HPDE6-E6E7 (cell line): ENCODE results near the gene CDH18.
A peak's percentile ranks its signal among the peaks of the same experiment; 100 is the strongest.

Experiments used
- DNase-seq: peaks from one replicate; pipeline ENCODE4 v3.0.0; 2011; ENCODE audit warnings: missing footprints; ENCODE audit errors: extremely low spot score

Gene CDH18

GRCh38 chr5:19733612-19734495 lies 254.1 kb downstream of the CDH18 start:
- DNase-seq = no peak

DNA sequence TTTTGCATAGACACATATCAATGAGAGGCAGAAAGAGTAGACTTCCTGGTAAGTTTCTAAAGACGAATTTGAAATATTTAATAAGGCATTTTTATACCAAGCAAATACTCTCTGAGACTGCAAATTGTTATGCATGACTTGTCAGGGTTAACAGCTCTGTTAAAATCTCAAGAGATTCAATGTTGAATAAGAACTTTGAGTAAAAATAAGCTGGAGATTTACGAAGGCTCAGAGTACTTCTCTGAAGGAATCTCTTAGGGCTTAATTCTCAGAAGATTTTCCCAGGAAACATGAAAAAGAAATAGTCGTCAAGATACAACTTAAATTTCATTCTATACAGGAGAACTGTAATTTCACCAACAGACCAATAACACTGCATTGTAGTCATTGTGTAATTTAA lies 259.4 kb downstream of the CDH18 start:
- no peak for DNase-seq

- DNase-seq = no peak
Measured at GRCh38 chr5:19719109-19719508, 268.9 kb downstream of the CDH18 start.

GRCh38 chr5:19713740-19714139 lies 274.3 kb downstream of the CDH18 start:
- DNase-seq = peak; percentile 9

DNA sequence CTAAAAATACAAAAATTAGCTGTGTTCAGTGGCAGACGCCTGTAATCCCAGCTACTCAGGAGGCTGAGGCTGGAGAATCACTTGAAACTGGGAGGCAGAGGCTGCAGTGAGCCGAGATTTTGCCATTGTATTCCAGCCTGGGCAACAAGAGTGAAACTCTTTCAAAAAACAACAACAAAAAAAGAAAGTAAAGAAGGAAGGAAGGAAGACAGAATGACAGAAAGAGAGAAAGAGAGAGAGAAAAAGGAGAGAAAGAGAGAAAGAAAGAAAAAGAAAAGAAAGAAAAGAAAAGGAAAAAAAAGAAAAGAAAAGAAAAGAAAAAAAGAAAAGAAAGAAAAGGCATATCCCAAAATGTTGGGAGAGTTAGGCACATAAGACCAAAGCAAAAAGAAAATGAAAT lies 278.6 kb downstream of the CDH18 start:
- DNase-seq = no peak

DNA sequence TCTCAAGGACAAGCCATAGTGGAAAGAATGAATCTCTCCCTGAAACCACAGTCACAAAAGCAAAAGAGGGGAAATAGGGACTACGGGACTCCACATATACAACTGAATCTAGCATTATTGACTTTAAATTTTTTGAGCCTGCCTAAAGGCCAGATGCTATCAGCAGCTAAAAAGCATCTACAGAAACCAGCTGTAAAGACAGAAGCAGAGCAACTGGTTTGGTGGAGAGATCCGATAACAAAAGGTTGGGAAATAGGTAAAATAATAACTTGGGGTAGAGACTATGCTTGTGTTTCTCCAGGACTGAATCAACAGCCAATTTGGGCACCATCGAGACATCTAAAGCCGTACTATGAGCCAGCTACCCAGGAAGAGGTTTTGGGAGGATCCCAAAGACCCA lies 281.2 kb downstream of the CDH18 start:
- DNase-seq = no peak

DNA sequence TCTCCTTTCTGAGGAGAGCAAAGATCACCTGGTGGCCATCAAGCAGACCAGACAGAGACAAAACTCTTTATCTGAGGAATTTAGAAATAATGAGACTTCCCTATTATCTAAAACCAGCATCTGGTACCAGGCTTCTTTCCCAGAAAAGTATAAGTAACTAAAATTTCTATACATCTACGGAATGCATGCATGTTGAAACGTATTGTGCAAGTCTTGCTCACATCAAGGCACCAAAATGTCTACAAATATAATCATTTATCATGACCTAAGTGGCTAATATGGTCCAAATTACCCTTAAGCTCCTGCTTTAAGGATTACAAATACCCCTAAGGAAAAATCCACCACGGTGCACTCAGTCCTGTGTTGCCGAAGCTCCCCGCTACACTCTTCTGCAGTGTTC lies 286.3 kb downstream of the CDH18 start:
- no peak for DNase-seq

DNA sequence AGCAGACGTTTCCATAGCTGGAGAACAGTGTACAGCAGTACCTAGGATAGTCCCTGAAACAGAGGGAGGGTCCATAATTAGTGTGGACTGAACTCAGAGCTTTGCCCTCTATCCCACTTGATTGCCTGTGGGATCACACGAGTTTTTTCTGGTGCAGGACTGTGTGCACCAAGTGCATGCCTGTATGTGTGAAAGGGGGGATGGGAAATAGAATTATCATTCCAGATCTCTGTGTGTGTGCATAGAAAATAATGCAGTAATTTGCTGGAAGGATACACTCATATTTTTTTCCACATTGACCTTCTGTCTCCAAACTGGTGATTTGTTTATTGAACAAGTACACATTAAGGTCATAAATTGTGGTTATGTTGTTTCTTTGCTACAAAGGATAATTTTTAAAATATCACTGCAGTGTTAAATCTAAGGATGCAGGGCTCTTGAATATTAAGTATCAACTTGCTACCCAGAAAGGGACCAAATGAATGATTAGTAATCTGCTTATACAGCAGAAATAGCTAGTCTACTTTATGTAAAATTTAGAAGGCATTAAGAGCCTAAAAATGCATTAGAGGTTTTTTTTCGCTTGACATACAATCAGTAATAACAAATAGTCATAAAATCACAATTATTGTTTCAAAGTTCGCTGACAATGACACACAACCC lies 292.9 kb downstream of the CDH18 start:
- DNase-seq = no peak

- no peak for DNase-seq
Measured at GRCh38 chr5:19690978-19691377, 297.0 kb downstream of the CDH18 start.

- DNase-seq = no peak
Measured at GRCh38 chr5:19685473-19685872, 302.5 kb downstream of the CDH18 start.

DNA sequence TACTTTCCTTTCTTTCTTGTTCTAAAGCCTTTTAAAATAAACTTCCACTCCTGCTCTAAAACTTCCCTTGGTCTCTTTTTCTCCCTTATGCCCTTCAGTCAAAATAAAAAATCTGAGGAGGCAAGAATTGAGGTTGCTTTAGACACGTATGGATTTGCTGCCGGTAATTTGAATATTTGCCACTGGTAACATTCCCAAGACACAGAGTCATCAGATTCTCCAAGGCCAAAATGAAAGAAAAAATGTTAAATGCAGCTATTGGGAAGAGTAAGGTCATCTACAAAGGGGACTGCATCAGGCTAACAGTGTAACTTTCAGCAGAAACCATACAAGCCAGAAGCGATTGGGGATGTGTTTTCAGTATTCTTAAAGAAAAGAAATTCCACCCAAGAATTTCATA lies 311.1 kb downstream of the CDH18 start:
- no peak for DNase-seq

GRCh38 chr5:19660679-19661078 lies 327.3 kb downstream of the CDH18 start:
- DNase-seq = no peak

GRCh38 chr5:19655627-19656026 lies 332.4 kb downstream of the CDH18 start:
- DNase-seq = no peak

- DNase-seq = no peak
Measured at GRCh38 chr5:19638461-19638860, 349.5 kb downstream of the CDH18 start.

GRCh38 chr5:19630876-19631275 lies 357.1 kb downstream of the CDH18 start:
- no peak for DNase-seq

- no peak for DNase-seq
Measured at GRCh38 chr5:19626211-19626610, 361.8 kb downstream of the CDH18 start.

GRCh38 chr5:19625562-19625961 lies 362.4 kb downstream of the CDH18 start:
- no peak for DNase-seq

- DNase-seq = no peak
Measured at GRCh38 chr5:19619571-19619970, 368.4 kb downstream of the CDH18 start.

DNA sequence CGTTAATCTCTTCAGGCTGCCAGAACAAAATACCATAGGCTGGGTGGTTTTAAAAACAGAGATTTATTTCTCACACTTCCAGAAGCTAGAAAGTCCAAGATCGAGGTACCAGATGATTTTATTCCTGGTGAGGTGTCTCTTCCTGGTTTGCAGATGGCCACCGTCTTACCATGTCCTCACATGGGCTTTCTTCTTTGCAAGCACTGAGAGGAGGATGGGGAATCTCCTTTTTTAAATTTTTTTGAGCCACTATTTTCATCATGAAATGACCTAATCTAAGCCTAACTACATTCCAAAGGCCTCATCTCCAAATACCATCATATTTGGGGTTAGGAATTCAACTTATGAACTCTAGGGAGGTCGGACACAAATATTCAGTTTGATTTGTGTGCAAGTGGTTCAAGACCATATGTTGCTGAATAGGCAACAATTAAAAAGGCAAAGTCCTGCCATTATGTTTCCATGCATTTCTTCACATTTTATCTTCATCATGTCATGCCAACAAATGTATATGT lies 371.2 kb downstream of the CDH18 start:
- DNase-seq = no peak

GRCh38 chr5:19615661-19616060 lies 372.3 kb downstream of the CDH18 start:
- no peak for DNase-seq

DNA sequence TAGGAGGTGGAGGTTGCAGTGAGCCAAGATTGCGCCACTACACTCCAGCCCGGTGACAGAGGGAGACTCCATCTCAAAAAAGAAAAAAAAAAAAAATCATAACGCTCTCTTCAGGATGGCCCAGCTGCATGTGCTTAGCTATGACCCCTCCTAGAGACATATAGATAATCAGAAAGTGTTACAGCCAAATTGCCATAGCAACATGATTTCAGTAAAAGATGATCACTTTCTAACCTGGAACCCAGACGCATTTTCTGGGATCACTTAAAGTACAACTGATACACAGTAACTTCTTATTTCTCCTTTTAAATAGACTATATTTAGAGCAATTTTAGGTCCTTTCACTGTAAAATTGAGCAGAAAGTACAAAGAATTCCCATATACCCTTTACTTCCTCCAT lies 372.9 kb downstream of the CDH18 start:
- no peak for DNase-seq

- DNase-seq = no peak
Measured at GRCh38 chr5:19608444-19609002, 379.5 kb downstream of the CDH18 start.
